Astrocyte (in vitro differentiated cells and primary cell): ENCODE data around the gene LEPROT. TPM values are rescaled to one million over a fixed set of nuclear protein-coding genes. Genes with fewer than 3 reads are reported as not detected.

ENCODE experiments used
- DNase-seq: peaks from one replicate; pipeline ENCODE4 v3.0.0-alpha.2; 2010; ENCODE audit warnings: low read depth
- FAIRE-seq: peaks from 2 replicates; lab custom pipeline; 2011; peaks lifted over from hg19 to GRCh38; lab: Jason Lieb, UNC
- H2AFZ ChIP-seq: 2 replicates; pipeline ENCODE4 v1.6.0; 2012; ENCODE audit warnings: low read depth, low read length, inconsistent platforms
- H3K27ac ChIP-seq: 2 replicates; pipeline ENCODE4 v1.5.1; 2011; ENCODE audit warnings: low read depth, low read length, inconsistent platforms
- H3K27me3 ChIP-seq: 2 replicates; pipeline ENCODE4 v1.6.0; 2011; ENCODE audit warnings: low read length, inconsistent platforms; ENCODE audit not compliant: insufficient read depth
- H3K36me3 ChIP-seq: 2 replicates; pipeline ENCODE4 v1.5.1; 2011; ENCODE audit warnings: low read length, inconsistent platforms; ENCODE audit not compliant: insufficient read depth
- H3K4me1 ChIP-seq: 2 replicates; pipeline ENCODE4 v1.5.1; 2011; ENCODE audit warnings: low read length, inconsistent platforms; ENCODE audit not compliant: insufficient read depth
- H3K4me2 ChIP-seq: 2 replicates; pipeline ENCODE4 v1.6.0; 2012; ENCODE audit warnings: low read length, inconsistent platforms
- H3K4me3 ChIP-seq: 2 replicates; pipeline ENCODE4 v1.5.1; 2011; ENCODE audit warnings: low read depth, mild to moderate bottlenecking, low read length, inconsistent platforms; ENCODE audit not compliant: insufficient read depth
- H3K79me2 ChIP-seq: 2 replicates; pipeline ENCODE4 v1.6.0; 2012; ENCODE audit warnings: mild to moderate bottlenecking, low read length, inconsistent platforms; ENCODE audit not compliant: insufficient read depth
- H3K9ac ChIP-seq: 2 replicates; pipeline ENCODE4 v1.6.0; 2012; ENCODE audit warnings: mild to moderate bottlenecking, low read length, inconsistent platforms
- H3K9me3 ChIP-seq: 2 replicates; pipeline ENCODE4 v1.5.1; 2012; ENCODE audit warnings: low read depth, mild to moderate bottlenecking, low read length, inconsistent platforms; ENCODE audit not compliant: insufficient read depth
- H4K20me1 ChIP-seq: 2 replicates; pipeline ENCODE4 v1.6.0; 2012; ENCODE audit warnings: low read length, inconsistent platforms; ENCODE audit not compliant: insufficient read depth
- H3K27ac Mint-ChIP-seq: one replicate; pipeline ENCODE4 v1.8.0; 2021; ENCODE audit warnings: mild to moderate bottlenecking, mixed read lengths; ENCODE audit not compliant: unreplicated experiment
- H3K27me3 Mint-ChIP-seq: one replicate; pipeline ENCODE4 v1.8.0; 2021; ENCODE audit warnings: low read depth, mixed read lengths; ENCODE audit not compliant: unreplicated experiment
- H3K36me3 Mint-ChIP-seq: one replicate; pipeline ENCODE4 v1.8.0; 2021; ENCODE audit warnings: low read depth, mixed read lengths; ENCODE audit not compliant: unreplicated experiment
- H3K4me1 Mint-ChIP-seq: one replicate; pipeline ENCODE4 v1.8.0; 2021; ENCODE audit warnings: low read depth, mixed read lengths; ENCODE audit not compliant: unreplicated experiment
- H3K4me3 Mint-ChIP-seq: one replicate; pipeline ENCODE4 v1.8.0; 2021; ENCODE audit warnings: mild to moderate bottlenecking, moderate library complexity, mixed read lengths; ENCODE audit not compliant: unreplicated experiment
- H3K9me3 Mint-ChIP-seq: one replicate; pipeline ENCODE4 v1.8.0; 2021; ENCODE audit warnings: mild to moderate bottlenecking, mixed read lengths; ENCODE audit not compliant: unreplicated experiment
- EZH2 ChIP-seq: IDR thresholded peaks from 2 replicates; pipeline ENCODE4 v1.6.1; 2012; ENCODE audit warnings: mild to moderate bottlenecking, low read length, inconsistent platforms; ENCODE audit not compliant: insufficient read depth
- total RNA-seq: library from RNA; stranded (reverse); gene quantifications from 2 replicates; pipeline ENCODE4 v1.2.1, GENCODE V29; 2021
- TF ChIP-seq, protein P1 (sequence below): IDR thresholded peaks from 2 replicates; pipeline ENCODE4 v1.5.1; 2011; ENCODE audit warnings: low read depth, mild to moderate bottlenecking, inconsistent platforms, low read length, moderate library complexity; ENCODE audit not compliant: insufficient read depth

The LEPROT gene
- total RNA-seq, 1 donor from 2014 or later, result 99.4 TPM

- Mint-ChIP-seq H3K9me3 (no peaks in the 10 kb centered on the region), H3K4me3 (no peak overlapping the region), H3K27ac (no peak overlapping the region), H3K27me3 (no peaks in the 10 kb centered on the region), H3K36me3 (no peaks in the 10 kb centered on the region), H3K4me1 (peaks cover 1% of the 10 kb centered on the region)
- Histone ChIP-seq H3K9me3 (no peaks in the 10 kb centered on the region), H4K20me1 (no peaks in the 10 kb centered on the region), H3K4me1 (peaks cover 12% of the 10 kb centered on the region), H2AFZ (no peak overlapping the region), H3K79me2 (no peaks in the 10 kb centered on the region), H3K4me2 (no peak overlapping the region), H3K27me3 (no peaks in the 10 kb centered on the region), H3K27ac (no peak overlapping the region), H3K9ac (no peak overlapping the region), H3K4me3 (no peak overlapping the region), H3K36me3 (no peaks in the 10 kb centered on the region)
- peak; percentile 37 for DNase-seq
- TF ChIP-seq, protein P1, sequence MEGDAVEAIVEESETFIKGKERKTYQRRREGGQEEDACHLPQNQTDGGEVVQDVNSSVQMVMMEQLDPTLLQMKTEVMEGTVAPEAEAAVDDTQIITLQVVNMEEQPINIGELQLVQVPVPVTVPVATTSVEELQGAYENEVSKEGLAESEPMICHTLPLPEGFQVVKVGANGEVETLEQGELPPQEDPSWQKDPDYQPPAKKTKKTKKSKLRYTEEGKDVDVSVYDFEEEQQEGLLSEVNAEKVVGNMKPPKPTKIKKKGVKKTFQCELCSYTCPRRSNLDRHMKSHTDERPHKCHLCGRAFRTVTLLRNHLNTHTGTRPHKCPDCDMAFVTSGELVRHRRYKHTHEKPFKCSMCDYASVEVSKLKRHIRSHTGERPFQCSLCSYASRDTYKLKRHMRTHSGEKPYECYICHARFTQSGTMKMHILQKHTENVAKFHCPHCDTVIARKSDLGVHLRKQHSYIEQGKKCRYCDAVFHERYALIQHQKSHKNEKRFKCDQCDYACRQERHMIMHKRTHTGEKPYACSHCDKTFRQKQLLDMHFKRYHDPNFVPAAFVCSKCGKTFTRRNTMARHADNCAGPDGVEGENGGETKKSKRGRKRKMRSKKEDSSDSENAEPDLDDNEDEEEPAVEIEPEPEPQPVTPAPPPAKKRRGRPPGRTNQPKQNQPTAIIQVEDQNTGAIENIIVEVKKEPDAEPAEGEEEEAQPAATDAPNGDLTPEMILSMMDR, result no peak
- no peak for TF ChIP-seq EZH2
- FAIRE-seq, result no peak
These were observed 50.3 kb downstream of the LEPROT start for GRCh38 chr1:65470766-65471165.

DNA sequence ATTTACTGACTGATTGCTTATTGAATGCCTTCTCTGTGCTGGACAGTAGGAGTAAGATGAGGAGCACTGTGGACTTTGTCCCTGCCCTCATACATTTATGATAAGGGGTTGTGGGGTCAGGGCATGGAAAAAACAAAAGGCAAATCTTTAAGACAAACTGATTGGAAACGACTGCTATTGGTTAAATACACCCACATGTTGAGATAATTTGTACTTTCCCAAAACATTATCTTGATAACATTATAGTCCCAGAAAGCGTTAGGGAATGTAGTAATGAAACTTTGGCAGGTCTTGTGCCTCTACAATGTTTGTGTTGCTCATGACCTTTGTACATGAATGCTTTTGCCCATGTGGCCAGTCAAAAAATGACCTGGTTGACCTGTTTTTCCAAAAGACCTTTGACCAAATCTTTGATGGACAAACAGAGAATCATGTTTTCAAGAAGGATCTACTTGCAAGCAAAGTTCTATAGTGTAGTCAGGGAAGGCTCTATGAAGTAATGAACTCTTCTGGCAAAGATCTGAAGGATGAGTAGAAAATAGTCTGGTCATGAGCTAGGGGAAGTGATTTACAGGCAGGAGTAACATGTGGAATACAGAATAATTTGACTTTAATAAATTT, 50.9 kb downstream of the LEPROT start:
- peaks cover 2% of the 10 kb centered on the region for H3K4me1 Mint-ChIP-seq
- Histone ChIP-seq H3K36me3 (no peaks in the 10 kb centered on the region), H3K27me3 (no peaks in the 10 kb centered on the region), H2AFZ (no peak overlapping the region), H3K27ac (no peak overlapping the region), H4K20me1 (no peaks in the 10 kb centered on the region), H3K4me3 (no peak overlapping the region), H3K79me2 (no peaks in the 10 kb centered on the region), H3K9ac (no peak overlapping the region), H3K9me3 (no peaks in the 10 kb centered on the region), H3K4me1 (peaks cover 12% of the 10 kb centered on the region), H3K4me2 (no peak overlapping the region)
- H3K36me3 Mint-ChIP-seq, result no peaks in the 10 kb centered on the region
- no peaks in the 10 kb centered on the region for H3K9me3 Mint-ChIP-seq
- no peak for DNase-seq
- H3K4me3 Mint-ChIP-seq, result no peak overlapping the region
- H3K27ac Mint-ChIP-seq, result no peak overlapping the region
- FAIRE-seq, result no peak
- no peaks in the 10 kb centered on the region for H3K27me3 Mint-ChIP-seq
- TF ChIP-seq, protein P1, result no peak
- TF ChIP-seq EZH2, result no peak

DNA sequence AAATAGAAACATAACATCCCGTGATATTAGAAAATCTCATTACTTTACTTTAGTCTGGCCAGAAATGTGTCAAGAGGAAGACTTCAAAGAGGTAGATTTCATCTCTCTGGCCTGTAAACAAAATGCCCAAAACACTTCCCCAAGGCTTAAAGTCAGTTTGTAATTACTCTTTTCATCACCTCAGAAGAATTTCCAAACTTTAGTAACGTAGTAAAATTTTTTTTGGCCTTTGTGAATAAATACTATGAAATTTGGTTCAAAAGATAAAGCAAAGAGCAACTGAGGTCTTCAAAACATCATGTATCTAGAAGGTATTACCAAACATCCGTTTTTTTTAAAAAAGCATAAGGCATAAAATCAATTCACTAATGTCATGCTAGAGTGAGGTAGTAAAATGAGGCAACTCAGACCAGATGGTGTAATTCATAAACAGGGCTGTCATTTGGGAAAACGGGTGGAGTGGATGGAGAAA, 51.4 kb downstream of the LEPROT start:
- H3K27ac Mint-ChIP-seq, result no peak overlapping the region
- Histone ChIP-seq H2AFZ (no peak overlapping the region), H3K4me3 (no peak overlapping the region), H3K9me3 (no peaks in the 10 kb centered on the region), H3K27me3 (no peaks in the 10 kb centered on the region), H3K27ac (no peak overlapping the region), H3K79me2 (no peaks in the 10 kb centered on the region), H3K9ac (no peak overlapping the region), H3K4me1 (peaks cover 12% of the 10 kb centered on the region), H3K4me2 (no peak overlapping the region), H4K20me1 (no peaks in the 10 kb centered on the region), H3K36me3 (no peaks in the 10 kb centered on the region)
- no peak overlapping the region for H3K4me3 Mint-ChIP-seq
- FAIRE-seq (no peak), DNase-seq (no peak)
- H3K4me1 Mint-ChIP-seq, result peaks cover 3% of the 10 kb centered on the region
- H3K27me3 Mint-ChIP-seq, result no peaks in the 10 kb centered on the region
- TF ChIP-seq EZH2, result no peak
- TF ChIP-seq, protein P1, result no peak
- H3K36me3 Mint-ChIP-seq, result no peaks in the 10 kb centered on the region
- no peaks in the 10 kb centered on the region for H3K9me3 Mint-ChIP-seq
